IPS DF 4.7 (cell line): ENCODE data around the gene ANGPTL4.
"Not testable (repeated sequence)": the region's sequence is repeated elsewhere in the genome, so short reads cannot be mapped to it uniquely, and the experiment has no call there.

Experiments used
- DNase-seq: peaks from one replicate; pipeline ENCODE4 v3.0.0-alpha.2; 2013; ENCODE audit warnings: low spot score; ENCODE audit errors: extremely low read depth

The ANGPTL4 gene

GRCh38 chr19:8360196-8360595, 3.8 kb upstream of the ANGPTL4 start:
- DNase-seq, result no peak

- no peak for DNase-seq
Measured at GRCh38 chr19:8361921-8362793, 1.8 kb upstream of the ANGPTL4 start.

GRCh38 chr19:8366121-8366581, 2.2 kb downstream of the ANGPTL4 start:
- no peak for DNase-seq

- DNase-seq, result no peak
Measured at GRCh38 chr19:8366961-8367326, 3.0 kb downstream of the ANGPTL4 start.

GRCh38 chr19:8367327-8368001, 3.5 kb downstream of the ANGPTL4 start:
- DNase-seq, result no peak

DNA sequence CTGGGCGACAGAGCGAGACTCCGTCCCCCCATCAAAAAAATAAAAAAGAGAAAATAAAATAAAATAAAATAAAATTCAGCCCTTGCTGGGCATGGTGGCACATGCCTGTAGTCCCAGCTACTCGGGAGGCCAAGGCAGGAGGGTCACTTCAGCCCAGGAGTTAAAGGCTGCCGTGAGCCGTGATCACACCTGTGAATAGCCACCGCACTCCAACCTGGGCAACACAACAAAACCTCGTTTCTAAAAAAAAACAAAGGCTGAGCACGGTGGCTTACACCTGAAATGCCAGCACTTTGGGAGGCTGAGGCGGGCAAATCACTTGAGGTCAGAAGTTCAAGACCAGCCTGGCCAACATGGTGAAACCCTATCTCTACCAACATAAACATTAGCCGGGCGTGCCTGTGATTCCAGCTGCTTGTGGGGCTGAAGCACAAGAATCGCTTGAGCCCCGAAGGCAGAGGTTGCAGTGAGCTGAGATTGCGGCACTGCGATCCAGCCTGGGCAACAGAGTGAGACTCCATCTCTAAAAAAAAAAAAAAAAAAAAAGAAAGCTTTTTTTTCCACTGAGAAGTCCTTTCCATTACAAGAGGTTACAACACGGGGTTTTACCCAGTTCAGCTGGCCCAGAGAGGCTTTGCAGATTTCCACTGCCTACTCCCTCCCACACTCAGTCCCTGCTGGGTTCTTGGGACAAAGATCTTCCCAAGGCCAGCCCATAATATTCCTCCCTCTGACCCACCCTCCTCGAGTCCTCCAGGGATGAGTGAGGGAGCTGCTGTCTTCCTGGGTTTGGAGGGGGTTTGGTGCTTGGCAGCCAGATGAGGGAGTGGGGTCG, 6.4 kb downstream of the ANGPTL4 start:
- DNase-seq, result no peak

GRCh38 chr19:8371011-8371804, 7.3 kb downstream of the ANGPTL4 start:
- no peak for DNase-seq

- no peak for DNase-seq
Measured at GRCh38 chr19:8373867-8374813, 10.2 kb downstream of the ANGPTL4 start.

GRCh38 chr19:8375766-8376165, 11.8 kb downstream of the ANGPTL4 start:
- DNase-seq, result not testable (repeated sequence)

DNA sequence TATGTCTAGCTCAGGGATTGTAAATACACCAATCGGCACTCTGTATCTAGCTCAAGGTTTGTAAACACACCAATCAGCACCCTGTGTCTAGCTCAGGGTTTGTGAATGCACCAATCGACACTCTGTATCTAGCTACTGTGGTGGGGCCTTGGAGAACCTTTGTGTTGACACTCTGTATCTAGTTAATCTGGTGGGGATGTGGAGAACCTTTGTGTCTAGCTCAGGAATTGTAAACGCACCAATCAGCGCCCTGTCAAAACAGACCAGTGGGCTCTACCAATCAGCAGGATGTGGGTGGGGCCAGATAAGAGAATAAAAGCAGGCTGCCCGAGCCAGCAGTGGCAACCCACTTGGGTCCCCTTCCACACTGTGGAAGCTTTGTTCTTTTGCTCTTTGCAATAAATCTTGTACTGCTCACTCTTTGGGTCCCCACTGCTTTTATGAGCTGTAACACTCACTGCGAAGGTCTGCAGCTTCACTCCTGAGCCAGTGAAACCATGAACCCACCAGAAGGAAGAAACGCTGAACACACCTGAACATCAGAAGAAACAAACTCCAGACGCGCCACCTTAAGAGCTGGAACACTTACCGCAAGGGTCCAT, 12.5 kb downstream of the ANGPTL4 start:
- not testable (repeated sequence) for DNase-seq

DNA sequence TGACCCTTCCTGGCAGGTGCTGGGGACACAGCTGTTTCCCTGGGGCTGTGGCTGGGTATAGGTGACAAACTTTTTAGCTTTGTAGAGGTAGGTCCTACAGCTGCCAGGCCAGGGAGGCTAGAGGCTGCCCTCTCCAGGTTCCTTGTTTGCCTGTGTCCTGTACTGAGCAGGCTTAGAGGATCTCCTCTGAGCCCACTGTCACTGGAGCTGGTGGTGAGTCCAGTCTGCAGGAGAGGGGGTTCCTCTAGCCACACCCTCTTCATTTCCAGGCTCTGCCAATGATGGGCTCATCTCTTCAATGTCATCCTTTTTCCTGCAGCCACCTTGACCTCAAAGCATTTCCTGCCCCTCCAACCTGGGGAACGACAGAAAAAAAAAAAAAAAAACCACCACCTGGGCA, 13.6 kb downstream of the ANGPTL4 start:
- no peak for DNase-seq

DNA sequence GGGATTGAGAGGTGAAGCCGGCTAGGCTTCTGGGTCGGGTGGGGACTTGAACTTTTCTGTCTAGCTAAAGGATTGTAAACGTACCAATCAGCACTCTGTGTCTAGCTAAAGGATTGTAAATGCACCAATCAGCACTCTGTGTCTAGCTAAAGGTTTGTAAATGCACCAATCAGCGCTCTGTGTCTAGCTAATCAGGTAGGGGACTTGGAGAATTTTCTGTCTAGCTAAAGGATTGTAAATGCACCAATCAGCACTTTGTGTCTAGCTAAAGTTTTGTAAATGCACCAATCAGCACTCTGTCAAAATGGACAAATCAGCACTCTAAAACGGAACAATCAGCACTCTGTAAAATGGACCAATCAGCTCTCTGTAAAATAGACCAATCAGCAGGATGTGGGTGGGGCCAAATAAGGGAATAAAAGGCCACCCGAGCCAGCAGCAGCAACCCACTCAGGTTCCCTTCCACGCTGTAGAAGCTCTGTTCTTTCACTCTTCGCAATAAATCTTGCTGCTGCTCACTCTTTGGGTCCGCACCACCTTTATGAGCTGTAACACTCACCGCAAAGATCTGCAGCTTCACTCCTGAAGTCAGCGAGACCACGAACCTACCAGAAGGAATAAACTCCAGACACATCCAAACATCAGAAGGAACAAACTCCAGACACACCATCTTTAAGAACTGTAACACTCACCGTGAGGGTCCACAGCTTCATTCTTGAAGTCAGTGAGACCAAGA, 15.4 kb downstream of the ANGPTL4 start:
- DNase-seq, result not testable (repeated sequence)

DNA sequence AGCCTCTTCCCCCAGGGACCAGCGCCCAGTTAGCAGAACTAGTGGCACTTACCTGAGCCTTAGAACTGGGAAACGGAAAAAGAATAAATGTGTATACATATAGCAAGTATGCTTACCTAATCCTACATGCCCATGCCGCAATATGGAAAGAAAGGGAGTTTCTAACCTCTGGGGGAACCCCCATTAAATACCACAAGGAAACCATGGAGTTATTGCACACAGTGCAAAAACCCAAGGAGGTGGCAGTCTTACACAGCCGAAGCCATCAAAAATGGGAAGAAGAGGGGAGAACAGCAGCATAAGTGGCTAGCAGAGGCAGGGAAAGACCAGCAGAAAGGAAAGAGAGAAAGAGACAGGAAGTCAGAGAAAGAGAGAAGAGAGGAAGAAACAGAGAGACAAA, 20.6 kb downstream of the ANGPTL4 start:
- DNase-seq, result not testable (repeated sequence)

DNA sequence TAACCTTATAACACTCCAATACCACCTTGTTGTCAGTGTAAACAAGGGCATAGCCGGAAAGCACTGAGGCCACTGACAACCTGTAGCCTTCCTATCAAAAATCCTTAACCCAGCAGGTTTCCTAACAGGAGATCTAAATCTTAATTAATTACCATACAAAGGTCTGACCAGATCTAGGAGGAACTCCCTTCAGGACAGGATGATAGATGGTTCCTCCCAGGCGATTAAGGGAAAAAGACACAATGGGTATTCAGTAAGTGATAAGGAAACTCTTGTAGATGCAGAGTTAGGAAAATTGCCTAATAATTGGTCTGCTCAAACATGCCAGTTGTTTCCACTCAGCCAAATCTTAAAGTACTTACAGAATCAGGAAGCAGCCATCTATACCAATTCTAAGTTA, 21.1 kb downstream of the ANGPTL4 start:
- not testable (repeated sequence) for DNase-seq

DNA sequence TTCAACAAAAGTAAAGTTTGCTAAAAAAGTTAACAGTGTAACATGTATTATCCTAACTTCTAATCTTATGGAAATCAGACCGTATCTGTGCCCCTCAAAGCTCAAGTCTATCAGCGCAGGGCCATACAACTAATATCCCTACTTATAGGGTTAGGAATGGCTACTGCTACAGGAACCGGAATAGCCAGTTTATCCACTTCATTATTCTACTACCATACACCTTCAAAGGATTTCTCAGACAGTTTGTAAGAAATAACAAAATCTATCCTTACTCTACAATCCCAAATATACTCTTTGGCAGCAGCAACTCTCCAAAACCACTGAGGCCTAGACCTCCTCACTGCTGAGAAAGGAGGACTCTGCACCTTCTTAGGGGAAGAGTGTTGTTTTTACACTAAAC, 21.6 kb downstream of the ANGPTL4 start:
- not testable (repeated sequence) for DNase-seq

DNA sequence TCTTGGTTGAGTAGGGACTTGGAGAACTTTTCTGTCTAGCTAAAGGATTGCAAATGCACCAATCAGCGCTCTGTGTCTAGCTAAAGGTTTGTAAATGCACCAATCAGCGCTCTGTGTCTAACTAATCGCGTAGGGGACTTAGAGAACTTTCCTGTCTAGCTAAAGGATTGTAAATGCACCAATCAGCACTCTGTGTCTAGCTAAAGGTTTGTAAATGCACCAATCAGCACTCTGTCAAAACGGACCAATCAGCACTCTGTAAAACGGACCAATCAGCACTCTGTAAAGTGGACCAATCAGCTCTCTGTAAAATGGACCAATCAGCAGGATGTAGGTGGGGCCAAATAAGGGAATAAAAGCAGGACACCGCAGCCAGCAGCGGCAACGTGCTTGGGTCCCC, 22.5 kb downstream of the ANGPTL4 start:
- DNase-seq, result not testable (repeated sequence)

DNA sequence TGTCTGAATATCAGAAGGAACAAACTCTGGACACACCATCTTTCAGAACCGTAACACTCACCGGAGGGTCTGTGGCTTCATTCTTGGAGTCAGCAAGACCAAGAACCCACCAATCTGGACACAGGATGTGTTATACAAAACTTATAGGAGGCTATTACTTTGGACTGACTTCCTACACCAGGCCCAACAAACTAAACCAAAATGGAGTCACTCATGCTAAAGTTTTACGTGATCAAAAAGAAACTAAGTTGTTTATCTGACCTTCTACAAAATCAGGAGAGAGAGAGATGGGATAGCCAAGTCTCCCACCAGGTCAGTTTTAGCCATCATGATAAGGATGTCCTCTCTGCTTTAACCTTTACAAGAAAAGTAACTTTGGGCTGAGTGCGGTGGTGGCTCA, 23.0 kb downstream of the ANGPTL4 start:
- no peak for DNase-seq

DNA sequence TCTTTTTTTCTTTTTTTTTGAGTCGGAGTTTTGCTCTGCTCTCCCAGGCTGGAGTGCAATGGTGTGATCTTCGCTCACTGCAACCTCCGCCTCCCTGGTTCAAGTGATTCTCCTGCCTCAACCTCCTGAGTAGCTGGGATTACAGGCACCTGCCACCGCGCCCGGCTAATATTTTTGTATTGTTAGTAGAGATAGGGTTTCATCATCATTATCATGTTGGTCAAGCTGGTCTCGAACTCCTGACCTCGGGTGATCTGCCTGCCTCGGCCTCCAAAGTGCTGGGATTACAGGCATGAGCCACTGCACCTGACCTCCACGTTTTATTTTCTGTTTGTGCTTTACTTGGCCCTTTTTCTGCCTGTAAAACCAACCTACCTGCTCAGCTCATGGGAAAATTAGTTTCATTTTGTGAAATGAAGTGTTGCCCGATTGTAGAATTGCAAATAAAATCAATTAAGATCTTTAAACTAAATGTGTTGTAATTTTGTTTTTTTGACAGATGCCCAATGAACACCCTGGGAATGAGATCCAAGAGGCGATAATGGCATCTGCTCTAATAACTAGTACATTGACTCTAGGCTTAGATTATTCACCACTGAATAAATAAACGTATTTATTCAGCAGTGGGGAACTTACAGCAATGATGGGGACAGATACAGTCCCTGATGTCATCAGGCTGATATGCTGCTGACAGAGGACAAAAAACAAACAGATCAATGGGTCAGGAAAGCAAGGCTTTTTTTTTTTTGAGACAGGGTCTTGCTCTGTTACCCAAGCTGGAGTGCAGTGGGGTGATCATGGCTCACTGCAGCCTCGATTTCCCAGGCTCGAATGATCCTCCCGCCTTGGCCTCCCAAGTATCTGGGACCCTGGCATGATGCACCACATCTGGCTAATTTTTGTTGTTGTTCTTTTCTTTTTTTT, 24.0 kb downstream of the ANGPTL4 start:
- DNase-seq, result no peak
